Activated T-cell treated with anti-CD3 and anti-CD28 coated beads for 24 hours (primary cell): ENCODE data around the gene LANCL3.
"Not testable (repeated sequence)": the region's sequence is repeated elsewhere in the genome, so short reads cannot be mapped to it uniquely, and the experiment has no call there.

Source experiments
- DNase-seq: peaks from one replicate; pipeline ENCODE4 v3.0.0-alpha.2; 2020; ENCODE audit warnings: low read depth

LANCL3 gene

DNA sequence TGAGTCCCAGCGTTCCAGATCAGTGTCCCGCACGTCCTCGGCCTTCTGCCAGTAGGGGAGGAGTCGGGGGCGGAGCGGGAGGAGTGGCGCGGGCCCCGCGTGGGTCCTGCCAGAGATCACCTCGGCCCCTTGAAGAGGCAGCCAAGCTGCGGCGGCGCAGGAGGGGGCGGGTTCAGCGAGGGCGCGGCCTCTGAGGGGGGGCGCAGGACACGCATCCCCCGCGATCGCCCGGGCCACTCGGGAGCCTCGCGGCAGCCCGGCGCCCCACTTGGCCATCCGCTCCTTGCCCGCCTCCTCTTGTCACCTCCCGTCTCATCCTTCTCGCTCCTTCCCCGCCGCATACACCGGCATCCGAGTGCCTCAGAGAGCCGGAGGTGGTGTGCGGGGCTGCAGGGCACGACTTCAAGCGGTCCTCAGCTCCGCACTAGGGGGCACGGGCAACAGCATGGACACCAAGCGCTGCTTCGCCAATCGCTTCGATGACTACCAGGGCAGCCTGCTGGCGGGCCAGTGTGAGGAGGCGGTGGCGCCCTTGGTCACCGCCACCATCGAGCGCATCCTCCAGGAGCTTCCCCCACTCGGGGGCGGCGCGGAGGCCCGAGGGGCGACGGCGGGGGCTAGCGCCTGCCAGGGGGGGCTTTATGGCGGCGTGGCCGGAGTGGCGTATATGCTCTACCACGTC lies at the start of gene LANCL3:
TSS of gene LANCL3 (plus strand) at position 236 of the 682 bp plus-strand sequence. CDS start at position 446, 210 bp downstream.
- DNase-seq, result not testable (repeated sequence)

DNA sequence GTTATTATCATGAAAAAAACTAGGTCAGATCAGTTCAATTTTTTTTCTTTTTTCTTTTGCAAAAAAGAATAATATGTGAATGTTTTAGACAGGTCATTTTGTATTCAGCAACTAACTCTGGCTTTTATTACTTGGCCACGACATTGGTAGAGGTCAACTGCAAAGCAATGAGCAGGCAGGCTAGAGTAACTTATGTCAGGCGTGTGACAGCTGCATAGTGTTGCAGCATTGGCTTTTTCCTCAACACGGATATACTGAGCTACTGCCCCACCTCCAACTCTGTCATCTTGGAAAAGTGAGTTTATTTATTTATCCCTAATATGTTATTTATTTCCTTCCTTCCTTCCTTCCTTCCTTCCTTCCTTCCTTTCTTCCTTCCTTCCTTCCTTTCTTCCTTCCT lies 47.8 kb upstream of the LANCL3 start:
- not testable (repeated sequence) for DNase-seq

- no peak for DNase-seq
Measured at GRCh38 chrX:37541991-37542390, 29.5 kb upstream of the LANCL3 start.

GRCh38 chrX:37542791-37543190 lies 28.7 kb upstream of the LANCL3 start:
- no peak for DNase-seq

GRCh38 chrX:37543324-37543723 lies 28.1 kb upstream of the LANCL3 start:
- no peak for DNase-seq

GRCh38 chrX:37544531-37544930 lies 26.9 kb upstream of the LANCL3 start:
- DNase-seq, result not testable (repeated sequence)

GRCh38 chrX:37545066-37545465 lies 26.4 kb upstream of the LANCL3 start:
- no peak for DNase-seq

- DNase-seq, result not testable (repeated sequence)
Measured at GRCh38 chrX:37549619-37550018, 21.8 kb upstream of the LANCL3 start.

DNA sequence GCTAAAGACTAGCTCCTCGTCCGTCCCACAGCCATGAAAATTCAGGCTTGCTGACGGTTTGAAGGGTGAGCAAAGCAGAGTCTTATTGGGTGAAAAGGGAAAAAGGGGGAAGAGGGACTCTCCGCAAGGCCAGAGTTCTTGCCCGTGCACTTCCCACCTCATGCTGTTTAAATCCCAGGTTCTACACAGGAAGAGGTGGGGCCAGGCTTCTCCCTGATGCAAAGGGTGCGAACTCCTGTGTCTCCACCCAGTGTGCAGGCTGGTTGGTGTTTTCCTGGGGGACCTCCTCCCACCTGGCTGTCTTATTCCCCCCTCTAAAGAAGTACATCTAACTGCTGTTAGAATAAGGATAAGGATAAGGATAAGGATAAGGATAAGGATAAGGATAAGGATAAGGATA lies 18.0 kb upstream of the LANCL3 start:
- DNase-seq, result no peak

DNA sequence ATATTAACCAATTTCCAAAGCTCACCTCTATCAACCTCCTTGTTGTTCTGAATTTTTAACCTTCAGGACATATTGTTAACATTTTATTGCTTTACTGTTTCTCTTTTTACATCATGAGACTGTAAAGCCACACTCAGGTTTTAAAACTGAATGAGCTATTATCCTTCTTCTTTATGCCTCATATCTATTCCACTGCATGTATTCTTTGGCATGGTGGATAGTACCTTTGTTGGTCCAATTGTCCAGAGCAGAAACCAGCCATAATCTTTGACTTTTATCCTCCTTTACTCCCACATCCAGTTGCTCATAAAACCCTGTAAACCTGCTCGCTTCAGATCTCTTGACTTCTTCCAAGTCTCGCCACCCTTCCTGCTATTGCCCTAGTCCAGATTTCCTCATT lies 6.2 kb upstream of the LANCL3 start:
- DNase-seq, result not testable (repeated sequence)

DNA sequence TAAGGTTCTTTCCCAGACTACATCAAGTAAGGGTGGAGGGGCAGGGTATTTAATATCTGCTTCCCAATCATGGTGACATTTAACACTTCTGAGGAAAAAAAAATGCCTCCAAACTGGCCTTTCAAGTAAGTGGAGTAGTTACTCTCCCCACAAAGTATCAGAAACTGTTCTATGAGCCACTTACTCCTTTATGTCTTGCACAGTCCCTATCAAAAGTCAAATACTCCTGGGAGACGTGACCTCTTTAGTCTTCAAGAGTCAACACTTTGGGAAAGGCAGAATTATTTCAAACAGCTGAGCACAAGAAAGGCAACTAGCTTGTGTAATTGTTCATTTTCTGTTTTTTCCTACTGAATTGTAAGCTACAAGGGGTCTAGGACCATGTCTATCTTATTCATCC lies 1.1 kb upstream of the LANCL3 start:
- DNase-seq, result not testable (repeated sequence)

GRCh38 chrX:37572108-37572587 lies 687 bp downstream of the LANCL3 start:
- DNase-seq, result not testable (repeated sequence)

DNA sequence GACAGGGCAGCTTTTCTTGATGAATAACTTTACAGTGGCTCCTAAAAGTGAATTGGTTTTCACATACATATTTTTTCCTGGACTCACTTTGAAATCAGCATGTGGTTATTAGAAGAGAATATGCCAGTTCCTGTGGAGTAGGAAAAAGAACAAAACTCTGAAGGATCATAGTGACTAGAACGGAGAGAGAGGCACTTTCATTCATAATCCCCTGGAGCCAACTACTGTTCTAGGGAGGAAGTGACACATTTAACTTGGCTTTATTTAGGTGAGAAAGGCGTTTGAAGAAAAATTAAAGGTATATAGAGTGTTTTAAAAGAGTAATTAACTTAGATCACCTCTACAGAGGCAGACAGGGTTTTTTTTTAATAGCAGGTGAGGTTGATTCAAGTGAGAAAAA lies 1.7 kb downstream of the LANCL3 start:
- DNase-seq, result not testable (repeated sequence)

GRCh38 chrX:37578045-37578444 lies 6.6 kb downstream of the LANCL3 start:
- no peak for DNase-seq

GRCh38 chrX:37580080-37580479 lies 8.6 kb downstream of the LANCL3 start:
- no peak for DNase-seq

DNA sequence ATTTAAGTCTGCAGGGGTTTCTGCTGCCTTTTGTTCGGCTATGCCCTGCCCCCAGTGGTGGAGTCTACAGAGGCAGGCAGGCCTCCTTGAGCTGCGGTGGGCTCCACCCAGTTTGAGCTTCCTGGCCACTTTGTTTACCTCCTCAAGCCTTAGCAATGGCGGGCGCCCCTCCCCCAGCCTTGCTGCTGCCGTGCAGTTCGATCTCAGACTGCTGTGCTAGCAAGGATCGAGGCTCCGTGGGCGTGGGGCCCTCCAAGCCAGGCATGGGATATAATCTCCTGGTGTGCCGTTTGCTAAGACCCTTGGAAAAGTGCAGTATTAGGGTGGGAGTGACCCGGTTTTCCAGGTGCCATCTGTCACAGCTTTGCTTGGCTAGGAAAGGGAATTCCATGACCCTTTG lies 15.9 kb downstream of the LANCL3 start:
- DNase-seq, result not testable (repeated sequence)

DNA sequence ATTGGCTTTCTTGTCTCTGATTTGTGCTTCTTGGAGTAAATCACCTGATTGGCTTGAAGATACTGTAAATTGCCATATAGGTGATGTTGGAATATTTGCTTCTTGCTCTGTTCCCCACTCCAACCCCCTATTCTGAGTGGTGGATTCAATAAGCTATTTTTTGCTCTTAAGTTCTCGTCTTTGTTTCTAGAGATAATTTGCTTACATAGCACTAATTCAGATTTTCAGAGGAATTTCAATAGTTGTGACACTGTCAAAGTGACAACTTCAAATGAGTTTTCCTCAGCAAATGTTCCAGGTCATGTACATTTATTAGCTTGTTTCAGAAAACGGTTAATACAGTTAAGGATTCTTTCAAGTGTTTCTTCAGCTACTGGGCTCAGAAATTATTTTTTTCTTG lies 18.6 kb downstream of the LANCL3 start:
- DNase-seq, result no peak

DNA sequence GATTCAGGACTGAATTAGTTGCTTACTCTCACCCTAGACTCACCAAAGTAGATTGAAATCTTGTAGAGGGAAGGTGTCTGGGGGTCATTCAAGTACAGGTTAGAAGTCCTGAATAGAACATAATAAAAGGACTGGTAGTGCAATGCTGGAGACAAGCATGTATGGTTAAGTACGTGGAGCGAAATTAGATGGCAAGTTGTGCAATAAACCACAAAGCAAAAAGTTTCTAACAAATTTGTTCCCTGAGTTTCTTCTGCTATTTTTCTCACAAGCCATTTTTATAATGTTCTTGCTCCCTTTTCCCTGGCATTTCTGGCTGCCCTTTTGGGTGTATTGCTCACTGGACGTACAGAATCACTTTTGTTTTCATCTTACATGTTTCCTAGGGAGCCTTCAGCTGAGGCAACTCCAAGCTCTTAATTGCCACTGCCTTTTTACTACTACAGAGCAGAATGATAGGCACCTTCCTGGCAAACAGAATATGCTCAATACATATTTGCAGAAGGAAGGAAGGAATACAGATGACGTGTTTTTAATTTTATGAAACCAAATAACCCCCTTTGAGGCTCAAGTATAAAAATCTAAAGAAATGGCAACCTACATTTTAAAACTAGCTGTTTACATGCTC lies 23.4 kb downstream of the LANCL3 start:
- DNase-seq, result no peak

DNA sequence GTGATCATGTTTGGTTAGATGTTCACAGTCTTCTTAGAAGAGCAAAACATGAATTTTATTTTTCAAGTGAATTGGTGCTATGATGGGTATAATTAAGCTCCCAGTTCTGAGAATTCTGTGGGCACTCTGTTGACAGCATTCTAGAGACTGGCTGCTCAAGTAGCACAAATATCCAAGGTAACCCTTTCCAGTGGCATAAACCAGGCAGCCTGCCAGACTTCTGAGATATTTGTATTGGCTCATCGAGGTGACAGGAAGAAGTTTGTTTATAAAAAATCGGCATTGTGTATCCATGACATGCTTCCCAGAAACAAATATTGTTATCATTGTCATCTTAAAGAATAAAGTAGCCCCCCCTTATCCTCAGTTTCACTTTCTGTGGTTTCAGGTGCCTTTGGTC lies 28.3 kb downstream of the LANCL3 start:
- DNase-seq, result no peak

- no peak for DNase-seq
Measured at GRCh38 chrX:37603938-37604409, 32.5 kb downstream of the LANCL3 start.

DNA sequence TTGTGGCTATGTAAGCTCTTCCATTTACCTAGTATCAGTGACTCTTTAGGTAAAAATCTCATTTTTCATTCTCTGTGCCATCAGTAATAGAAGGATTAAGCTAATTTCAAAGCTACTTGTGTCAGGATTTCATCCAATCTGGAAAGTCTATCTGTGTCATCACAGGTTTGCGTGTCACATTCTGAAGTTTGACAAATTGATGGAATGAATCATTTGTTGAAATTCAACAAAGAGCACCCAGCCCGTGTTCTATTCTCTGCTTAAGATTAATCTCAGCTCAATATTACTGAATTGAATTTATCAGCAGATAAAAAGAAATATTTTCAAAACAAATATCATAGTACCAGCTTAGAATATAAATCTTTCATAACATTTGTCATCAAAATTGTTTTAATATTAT lies 35.8 kb downstream of the LANCL3 start:
- no peak for DNase-seq

DNA sequence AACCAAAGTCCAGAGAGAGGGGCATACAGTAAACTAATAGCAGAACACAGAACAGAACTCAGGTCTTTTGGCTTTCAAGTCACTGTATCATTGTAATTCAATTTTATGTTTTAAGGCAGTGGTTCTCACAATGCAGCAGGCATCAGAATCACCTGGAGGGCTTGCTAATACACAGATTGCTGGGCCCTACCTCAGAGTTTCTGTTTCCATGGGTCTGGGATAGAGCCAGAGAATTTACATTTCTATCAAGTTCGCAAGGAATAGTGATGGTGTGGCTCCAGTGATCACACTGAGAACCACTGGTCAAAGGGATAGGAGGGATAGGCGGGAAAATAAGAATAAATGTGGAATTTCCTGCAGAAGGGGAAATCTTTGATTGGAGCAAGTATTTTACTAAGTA lies 36.7 kb downstream of the LANCL3 start:
- DNase-seq, result no peak

GRCh38 chrX:37609727-37610126 lies 38.3 kb downstream of the LANCL3 start:
- no peak for DNase-seq

GRCh38 chrX:37613933-37614332 lies 42.5 kb downstream of the LANCL3 start:
- no peak for DNase-seq
